ENCODE results near the gene PRPSAP2. TPM values are rescaled to one million over a fixed set of nuclear protein-coding genes. Genes with fewer than 3 reads are reported as not detected.

PRPSAP2 gene
- total RNA-seq, 2 donors from 2014 or later: 19.5 to 23.2 TPM

DNA sequence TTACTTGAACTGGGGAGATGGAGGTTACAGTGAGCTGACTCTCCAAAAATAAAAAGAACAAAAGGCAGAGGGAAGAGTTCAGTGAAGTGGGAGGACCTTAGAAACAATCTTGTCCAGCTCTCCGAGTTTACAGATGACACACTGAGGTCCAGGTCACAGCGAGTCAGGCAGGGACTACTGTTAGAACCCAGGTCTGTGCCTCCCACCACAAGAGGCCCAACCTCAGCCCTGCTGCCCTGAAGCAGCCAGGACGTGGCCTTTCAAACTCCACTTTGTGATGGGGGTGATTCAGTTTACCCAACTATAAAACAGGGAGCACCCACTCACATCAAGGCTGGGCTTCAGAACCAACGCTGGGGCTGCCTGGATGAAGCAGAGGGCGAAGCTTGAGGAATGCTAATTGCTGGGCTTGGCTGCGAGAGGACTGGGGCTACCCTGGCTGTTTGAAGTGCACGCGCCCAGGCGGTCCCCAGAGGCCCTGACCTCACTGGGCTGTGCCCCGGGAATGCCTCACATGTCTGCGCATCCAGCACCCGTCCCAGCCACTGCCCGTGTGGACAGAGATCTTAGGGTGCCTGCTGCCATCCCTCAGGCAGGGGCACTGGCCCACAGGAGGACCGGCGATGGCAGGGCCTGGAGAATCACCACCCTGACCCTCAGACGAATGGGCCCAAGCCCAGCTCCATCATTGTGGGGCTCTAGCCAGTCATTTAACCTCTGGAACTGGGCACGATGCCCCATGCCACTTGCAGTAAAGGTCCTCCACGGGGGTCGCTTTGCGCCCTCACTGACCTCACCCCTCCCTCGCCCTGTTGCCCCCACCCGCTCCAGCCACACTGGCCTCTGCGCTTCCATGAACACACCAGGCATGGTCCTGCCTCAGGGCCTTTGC is 105.4 kb downstream of the PRPSAP2 start:
- Histone ChIP-seq H3K36me3 (no peaks in the 10 kb centered on the region), H3K4me3 (no peak overlapping the region), H3K4me1 (peaks cover 0 to 32% of the 10 kb centered on the region in 2 donors), H3K27ac (no peak overlapping the region), H3K9me3 (no peaks in the 10 kb centered on the region), H3K27me3 (no peaks in the 10 kb centered on the region)
- TF ChIP-seq, protein P1, sequence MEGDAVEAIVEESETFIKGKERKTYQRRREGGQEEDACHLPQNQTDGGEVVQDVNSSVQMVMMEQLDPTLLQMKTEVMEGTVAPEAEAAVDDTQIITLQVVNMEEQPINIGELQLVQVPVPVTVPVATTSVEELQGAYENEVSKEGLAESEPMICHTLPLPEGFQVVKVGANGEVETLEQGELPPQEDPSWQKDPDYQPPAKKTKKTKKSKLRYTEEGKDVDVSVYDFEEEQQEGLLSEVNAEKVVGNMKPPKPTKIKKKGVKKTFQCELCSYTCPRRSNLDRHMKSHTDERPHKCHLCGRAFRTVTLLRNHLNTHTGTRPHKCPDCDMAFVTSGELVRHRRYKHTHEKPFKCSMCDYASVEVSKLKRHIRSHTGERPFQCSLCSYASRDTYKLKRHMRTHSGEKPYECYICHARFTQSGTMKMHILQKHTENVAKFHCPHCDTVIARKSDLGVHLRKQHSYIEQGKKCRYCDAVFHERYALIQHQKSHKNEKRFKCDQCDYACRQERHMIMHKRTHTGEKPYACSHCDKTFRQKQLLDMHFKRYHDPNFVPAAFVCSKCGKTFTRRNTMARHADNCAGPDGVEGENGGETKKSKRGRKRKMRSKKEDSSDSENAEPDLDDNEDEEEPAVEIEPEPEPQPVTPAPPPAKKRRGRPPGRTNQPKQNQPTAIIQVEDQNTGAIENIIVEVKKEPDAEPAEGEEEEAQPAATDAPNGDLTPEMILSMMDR (IDR thresholded peaks at IDR 0.05): no peak
- DNase-seq (ENCODE audit: low spot score): no peak

DNA sequence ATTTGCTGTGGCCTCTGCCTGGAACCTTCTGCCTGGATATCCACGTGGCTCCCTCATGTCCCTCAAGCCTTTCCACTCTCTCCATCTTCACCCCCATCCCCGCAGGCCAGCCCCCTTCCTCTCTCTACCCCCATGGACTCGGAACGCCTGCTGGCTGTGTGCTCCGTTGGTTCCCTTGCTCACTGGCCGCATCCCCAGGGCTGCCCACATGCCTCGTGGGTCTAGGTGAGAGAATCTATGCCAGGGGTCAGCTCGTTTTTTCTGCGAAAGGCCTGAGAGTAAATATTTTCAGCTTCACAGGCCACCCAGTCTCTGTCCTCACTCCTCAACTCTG is 106.1 kb downstream of the PRPSAP2 start:
- H3K4me3 ChIP-seq: no peak overlapping the region
- no peak for DNase-seq (ENCODE audit: low spot score)
- TF ChIP-seq, protein P1 (IDR thresholded peaks at IDR 0.05): no peak
- no peak overlapping the region for H3K27ac ChIP-seq
- no peaks in the 10 kb centered on the region for H3K27me3 ChIP-seq
- H3K36me3 ChIP-seq: no peaks in the 10 kb centered on the region
- H3K9me3 ChIP-seq: no peaks in the 10 kb centered on the region
- peaks cover 0 to 32% of the 10 kb centered on the region in 2 donors for H3K4me1 ChIP-seq

DNA sequence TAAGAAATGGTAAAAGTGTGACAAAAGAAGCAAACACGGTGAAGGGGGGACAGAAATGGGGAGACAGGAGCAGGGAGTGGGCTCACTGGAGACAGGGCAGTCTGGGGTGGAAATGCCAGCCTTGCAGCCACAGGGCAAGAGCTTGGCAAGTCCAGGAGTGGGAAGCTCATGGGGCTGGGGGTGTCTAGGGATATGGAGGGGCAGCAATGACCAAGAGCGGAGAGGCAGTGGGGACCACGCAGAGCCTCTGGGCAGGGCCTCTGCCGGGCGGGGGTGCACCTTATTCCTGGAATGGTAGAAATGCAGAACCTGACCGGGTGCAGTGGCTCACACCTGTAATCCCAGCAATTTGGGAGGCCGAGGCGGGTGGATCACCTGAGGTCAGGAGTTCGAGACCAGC is 106.6 kb downstream of the PRPSAP2 start:
- Histone ChIP-seq H3K36me3 (no peaks in the 10 kb centered on the region), H3K9me3 (no peaks in the 10 kb centered on the region), H3K4me1 (peaks cover 0 to 32% of the 10 kb centered on the region in 2 donors), H3K27me3 (no peaks in the 10 kb centered on the region), H3K27ac (no peak overlapping the region), H3K4me3 (no peak overlapping the region)
- no peak for DNase-seq (ENCODE audit: low spot score)
- TF ChIP-seq, protein P1 (IDR thresholded peaks at IDR 0.05): no peak

DNA sequence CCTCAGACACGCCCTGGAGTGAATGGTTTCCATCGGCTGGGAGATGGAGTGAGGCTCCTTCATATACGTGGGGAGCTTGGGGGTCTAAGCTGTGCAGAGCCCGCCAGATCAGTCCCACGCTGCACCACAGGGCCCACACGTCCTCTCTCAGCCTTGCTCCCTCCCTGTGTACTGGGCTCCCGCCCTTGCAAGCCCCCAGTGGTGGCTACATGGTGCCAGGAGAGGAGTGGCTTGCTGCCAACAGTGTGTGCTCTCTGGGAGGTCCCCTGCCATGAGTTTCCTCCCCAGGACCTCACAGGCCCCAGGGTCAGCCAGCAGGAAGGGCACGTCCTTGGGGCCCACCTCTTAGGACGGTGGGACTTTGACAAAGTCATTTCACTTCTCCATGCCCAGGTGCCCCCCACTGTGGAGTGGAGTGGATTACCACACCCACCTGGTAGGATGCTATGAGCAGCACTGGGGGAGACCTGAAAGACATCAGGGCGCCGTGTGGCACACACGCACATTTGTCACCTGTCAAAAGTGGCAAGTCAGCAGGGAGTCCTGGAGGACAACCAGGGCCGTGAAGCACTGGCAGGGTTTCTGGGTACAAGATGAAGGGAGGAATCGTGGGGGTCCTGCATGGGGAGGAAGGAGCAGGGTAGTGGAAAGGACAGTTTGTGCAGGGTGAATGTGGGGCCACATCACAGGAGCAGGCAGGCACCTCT is 107.8 kb downstream of the PRPSAP2 start:
- Histone ChIP-seq H3K9me3 (no peaks in the 10 kb centered on the region), H3K4me3 (no peak overlapping the region), H3K36me3 (peaks cover under 1% of the 10 kb centered on the region), H3K4me1 (peaks cover 0 to 30% of the 10 kb centered on the region in 2 donors), H3K27me3 (no peaks in the 10 kb centered on the region), H3K27ac (no peak overlapping the region)
- no peak for DNase-seq (ENCODE audit: low spot score)
- TF ChIP-seq, protein P1 (IDR thresholded peaks at IDR 0.05): no peak

- Histone ChIP-seq H3K4me3 (no peak overlapping the region), H3K36me3 (peaks cover 10% of the 10 kb centered on the region), H3K27ac (peak overlapping the region; percentile 39 to 66), H3K27me3 (no peaks in the 10 kb centered on the region), H3K4me1 (peaks cover 0 to 16% of the 10 kb centered on the region in 2 donors), H3K9me3 (no peaks in the 10 kb centered on the region)
- TF ChIP-seq, protein P1 (IDR thresholded peaks at IDR 0.05): no peak
- DNase-seq (ENCODE audit: low spot score): no peak
Observed at GRCh38 chr17:18966831-18967624, 109.1 kb downstream of the PRPSAP2 start.

All from right atrium auricular region (tissue), 2 donors.